ENCODE results near the gene ANTKMT. TPM values are rescaled to one million over a fixed set of nuclear protein-coding genes. Genes with fewer than 3 reads are reported as not detected.
A peak's percentile ranks its signal among the peaks of the same experiment; 100 is the strongest.

The ANTKMT gene
- total and polyA plus RNA-seq, 7 experiments from 2014 or later, result 11.9 to 26.8 (median 14.7) TPM

DNA sequence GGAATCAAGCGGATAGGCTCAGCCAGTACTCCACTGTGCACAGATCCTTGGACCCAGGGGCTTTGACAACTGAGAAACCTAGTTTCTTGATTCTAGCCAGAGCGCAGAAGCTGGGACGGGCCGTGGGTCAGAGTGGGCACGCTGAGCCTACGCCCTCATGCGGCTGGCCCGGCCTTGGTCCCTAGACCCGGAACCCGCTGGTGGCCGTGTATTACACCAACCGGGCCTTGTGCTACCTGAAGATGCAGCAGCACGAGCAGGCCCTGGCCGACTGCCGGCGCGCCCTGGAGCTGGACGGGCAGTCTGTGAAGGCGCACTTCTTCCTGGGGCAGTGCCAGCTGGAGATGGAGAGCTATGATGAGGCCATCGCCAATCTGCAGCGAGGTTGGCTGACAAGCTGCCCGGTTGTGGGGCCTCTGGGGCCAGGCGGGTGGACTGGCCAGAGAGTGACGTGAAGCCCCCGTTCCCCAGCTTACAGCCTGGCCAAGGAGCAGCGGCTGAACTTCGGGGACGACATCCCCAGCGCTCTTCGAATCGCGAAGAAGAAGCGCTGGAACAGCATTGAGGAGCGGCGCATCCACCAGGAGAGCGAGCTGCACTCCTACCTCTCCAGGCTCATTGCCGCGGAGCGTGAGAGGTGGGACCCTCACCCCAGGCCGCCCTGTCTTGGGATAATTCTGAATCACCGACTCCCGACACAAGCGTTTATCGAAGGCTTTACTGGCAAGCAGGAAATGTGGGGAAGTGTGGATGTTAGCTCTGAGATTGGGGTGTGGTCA, 39.8 kb upstream of the ANTKMT start:
- Histone ChIP-seq H3K36me3 (ENCODE audit: control insufficient read depth in 2 of 3, insufficient read depth in 3 of 3, low read length in 3 of 3) (peaks cover 0 to 30% (median 12%) of the 10 kb centered on the region in 3 experiments), H3K9me3 (ENCODE audit: control insufficient read depth in 2 of 3, low read length in 3 of 3) (no peaks in the 10 kb centered on the region), H3K4me3 (ENCODE audit: low read length) (peak overlapping the region; percentile 71), H3K27ac (ENCODE audit: low read depth, low read length) (peak overlapping the region; percentile 79), H3K4me1 (ENCODE audit: control insufficient read depth in 2 of 2, insufficient read depth in 2 of 2, low read length in 2 of 2) (peaks cover 9 to 27% of the 10 kb centered on the region in 2 donors), H3K27me3 (ENCODE audit: control insufficient read depth in 2 of 2, insufficient read depth in 2 of 2, low read length in 2 of 2) (no peaks in the 10 kb centered on the region)
- POLR2A ChIA-PET, result interaction anchor here (0.9 to 3.8 kb wide), 11 partner anchors 8 to 112 kb away, joined by 3 to 34 read pairs (median 4); partner anchors contain the start of genes MCRIP2, METRN, RHOT2 and WDR24
- Mint-ChIP-seq H3K4me3 (peak overlapping the region; percentile 64 to 84 (median 74)), H3K9me3 (no peaks in the 10 kb centered on the region), H3K27ac (peak overlapping the region in 5 of 9 donors; percentile 51 to 81 (median 66)), H3K36me3 (peaks cover 0 to 9% (median 0%) of the 10 kb centered on the region in 5 donors), H3K27me3 (no peaks in the 10 kb centered on the region), H3K4me1 (peaks cover 10 to 33% (median 18%) of the 10 kb centered on the region in 7 donors)
- DNase-seq (no peak), ATAC-seq (no peak)
- CTCF ChIA-PET, result no interaction called here
- intact Hi-C loops (cut with micrococcal nuclease), result loop anchor here (1.0 to 5.0 kb wide), 6 partner anchors 9 to 1284 kb away; partner anchors contain the start of genes FAM234A (in 1 of the 2), LMF1 (in 1 of the 2), RPS2 (in 1 of the 2) and UQCC4 (in 1 of the 2)

DNA sequence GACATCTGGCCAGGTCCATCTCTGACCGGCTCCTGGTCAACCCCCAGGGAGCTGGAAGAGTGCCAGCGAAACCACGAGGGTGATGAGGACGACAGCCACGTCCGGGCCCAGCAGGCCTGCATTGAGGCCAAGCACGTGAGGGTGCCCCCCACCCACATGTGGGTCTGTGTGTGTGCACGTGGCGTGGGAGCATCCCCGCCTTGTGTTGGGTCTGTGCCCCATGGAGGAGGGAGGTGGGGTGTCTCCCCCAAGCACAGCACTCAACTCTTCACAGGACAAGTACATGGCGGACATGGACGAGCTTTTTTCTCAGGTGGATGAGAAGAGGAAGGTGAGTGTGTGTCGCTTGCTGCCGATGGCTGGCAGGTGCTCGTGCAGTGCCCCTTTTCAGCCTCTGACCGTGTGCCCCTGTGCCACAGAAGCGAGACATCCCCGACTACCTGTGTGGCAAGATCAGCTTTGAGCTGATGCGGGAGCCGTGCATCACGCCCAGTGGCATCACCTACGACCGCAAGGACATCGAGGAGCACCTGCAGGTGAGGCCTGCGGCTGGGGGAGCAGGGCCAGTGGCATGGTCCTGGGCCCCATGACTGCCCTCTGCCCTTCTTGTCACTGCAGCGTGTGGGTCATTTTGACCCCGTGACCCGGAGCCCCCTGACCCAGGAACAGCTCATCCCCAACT, 39.1 kb upstream of the ANTKMT start:
- Mint-ChIP-seq H3K36me3 (peaks cover 0 to 9% (median 0%) of the 10 kb centered on the region in 5 donors), H3K4me3 (peak overlapping the region; percentile 68 to 87 (median 74)), H3K9me3 (no peaks in the 10 kb centered on the region), H3K27me3 (no peaks in the 10 kb centered on the region), H3K27ac (peak overlapping the region in 5 of 9 donors; percentile 55 to 81 (median 66)), H3K4me1 (peaks cover 10 to 31% (median 18%) of the 10 kb centered on the region in 7 donors)
- DNase-seq (no peak), ATAC-seq (no peak)
- ChIA-PET CTCF (no interaction called here), POLR2A (interaction anchor here (0.9 to 3.8 kb wide), 8 partner anchors 8 to 40 kb away, joined by 3 to 34 read pairs (median 7); partner anchors contain the start of genes MCRIP2, METRN, RHOT2 and WDR24)
- H3K36me3 ChIP-seq (ENCODE audit: control insufficient read depth in 2 of 3, insufficient read depth in 3 of 3, low read length in 3 of 3), result peaks cover 0 to 37% (median 12%) of the 10 kb centered on the region in 3 experiments
- peaks cover 9 to 27% of the 10 kb centered on the region in 2 donors for H3K4me1 ChIP-seq (ENCODE audit: control insufficient read depth in 2 of 2, insufficient read depth in 2 of 2, low read length in 2 of 2)
- intact Hi-C loops (cut with micrococcal nuclease), result loop anchor here (2.0 to 5.0 kb wide), 4 partner anchors 289 to 1283 kb away; partner anchors contain the start of genes FAM234A (in 1 of the 2), LMF1 (in 1 of the 2), RPS2 (in 1 of the 2) and UQCC4 (in 1 of the 2)
- H3K9me3 ChIP-seq (ENCODE audit: control insufficient read depth in 2 of 3, low read length in 3 of 3), result no peaks in the 10 kb centered on the region
- H3K4me3 ChIP-seq (ENCODE audit: low read length), result no peak overlapping the region
- peak overlapping the region; percentile 12 for H3K27ac ChIP-seq (ENCODE audit: low read depth, low read length)
- H3K27me3 ChIP-seq (ENCODE audit: control insufficient read depth in 2 of 2, insufficient read depth in 2 of 2, low read length in 2 of 2), result no peaks in the 10 kb centered on the region

DNA sequence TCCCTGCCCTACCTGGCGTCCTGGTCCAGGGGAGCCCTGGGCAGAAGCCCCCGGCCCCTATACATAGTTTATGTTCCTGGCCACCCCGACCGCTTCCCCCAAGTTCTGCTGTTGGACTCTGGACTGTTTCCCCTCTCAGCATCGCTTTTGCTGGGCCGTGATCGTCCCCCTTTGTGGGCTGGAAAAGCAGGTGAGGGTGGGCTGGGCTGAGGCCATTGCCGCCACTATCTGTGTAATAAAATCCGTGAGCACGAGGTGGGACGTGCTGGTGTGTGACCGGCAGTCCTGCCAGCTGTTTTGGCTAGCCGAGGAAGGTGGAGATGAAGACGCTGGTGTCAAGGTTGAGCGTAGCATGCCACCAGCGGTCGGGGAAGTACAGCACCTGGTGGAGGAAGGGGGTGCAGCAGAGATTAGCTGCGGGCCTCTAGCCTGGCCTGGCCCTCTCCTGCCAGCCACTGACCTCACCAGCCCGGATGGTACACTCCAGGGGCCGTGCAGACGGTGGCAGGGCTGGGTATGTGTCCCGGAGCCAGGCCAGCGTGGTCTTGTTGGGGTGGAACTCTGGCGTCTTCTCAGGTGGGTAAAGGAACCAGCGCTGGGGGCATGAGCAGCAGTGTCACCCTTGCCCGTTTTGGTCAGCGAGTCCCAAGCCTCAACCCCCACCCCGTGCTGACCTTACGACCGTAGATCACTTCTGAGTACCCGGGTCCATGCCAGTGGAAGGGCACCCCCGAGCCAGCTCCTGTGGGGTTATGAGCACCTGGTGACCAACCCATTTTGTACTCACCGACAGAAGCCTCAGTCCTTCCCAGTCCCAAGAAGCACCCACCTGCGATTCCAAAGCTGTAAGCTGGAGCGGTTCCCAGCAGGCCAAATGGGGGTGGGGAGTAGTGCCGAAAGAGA, 38.2 kb upstream of the ANTKMT start:
- intact Hi-C loops (cut with micrococcal nuclease), result loop anchor here in 1 of 2 donors (5.0 kb wide), 2 partner anchors 450 to 740 kb away; partner anchors contain the start of genes FAM234A and UQCC4

DNA sequence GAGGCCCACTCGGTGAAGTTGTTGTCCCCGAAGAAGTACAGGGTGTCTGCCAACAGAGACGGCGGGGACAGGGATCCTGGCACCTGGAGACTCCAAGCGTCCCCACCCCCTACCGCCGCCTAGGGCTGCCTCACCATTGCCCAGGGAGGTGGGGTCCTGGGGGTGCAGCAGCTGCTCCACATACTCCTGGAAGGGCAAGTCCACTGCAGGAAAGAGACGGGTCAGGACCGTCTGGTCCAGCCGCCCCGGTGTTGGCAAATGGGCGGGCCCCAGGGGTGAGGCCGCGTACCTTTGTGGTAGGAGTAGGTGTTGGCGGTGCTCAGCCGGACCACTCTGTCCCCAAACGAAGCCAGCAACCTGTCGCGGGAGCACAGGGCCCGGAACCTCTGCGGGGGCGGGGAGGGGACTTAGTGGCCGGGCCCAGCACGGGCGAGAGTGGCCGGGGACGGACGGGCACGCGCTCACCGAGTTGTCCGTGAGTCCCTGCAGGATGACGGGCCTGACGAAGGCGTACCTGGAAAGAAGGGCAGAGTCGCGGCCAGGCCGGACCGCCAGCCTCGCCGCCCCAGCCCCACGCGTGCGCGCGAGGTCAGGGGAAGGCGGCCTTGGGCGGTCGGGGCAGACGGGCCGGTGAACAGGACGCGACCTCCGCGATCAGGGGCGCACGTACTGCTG, 37.4 kb upstream of the ANTKMT start:
- POLR2A ChIA-PET, result interaction anchor here (0.6 to 3.8 kb wide), 9 partner anchors 8 to 709 kb away, joined by 3 to 24 read pairs (median 4); partner anchors contain the start of genes RAB40C, RHBDL1, RHOT2 and WDR90
- Histone ChIP-seq H3K27ac (ENCODE audit: low read depth, low read length) (peak overlapping the region; percentile 78), H3K36me3 (ENCODE audit: control insufficient read depth in 2 of 3, insufficient read depth in 3 of 3, low read length in 3 of 3) (peaks cover 0 to 49% (median 12%) of the 10 kb centered on the region in 3 experiments), H3K9me3 (ENCODE audit: control insufficient read depth in 2 of 3, low read length in 3 of 3) (no peaks in the 10 kb centered on the region), H3K27me3 (ENCODE audit: control insufficient read depth in 2 of 2, insufficient read depth in 2 of 2, low read length in 2 of 2) (no peaks in the 10 kb centered on the region), H3K4me1 (ENCODE audit: control insufficient read depth in 2 of 2, insufficient read depth in 2 of 2, low read length in 2 of 2) (peaks cover 9 to 29% of the 10 kb centered on the region in 2 donors), H3K4me3 (ENCODE audit: low read length) (peak overlapping the region; percentile 52)
- Mint-ChIP-seq H3K4me1 (peaks cover 10 to 29% (median 18%) of the 10 kb centered on the region in 7 donors), H3K36me3 (peaks cover 0 to 9% (median 0%) of the 10 kb centered on the region in 5 donors), H3K27ac (peak overlapping the region in 5 of 9 donors; percentile 38 to 75 (median 51)), H3K4me3 (peak overlapping the region; percentile 58 to 87 (median 73)), H3K9me3 (no peaks in the 10 kb centered on the region), H3K27me3 (no peaks in the 10 kb centered on the region)
- intact Hi-C loops (cut with micrococcal nuclease), result loop anchor here (1.0 to 5.0 kb wide), 9 partner anchors 12 to 739 kb away; partner anchors contain the start of genes METTL26 (in 2 of the 2), RHOT2 (in 2 of the 2), CIAO3 (in 1 of the 2) and FAM234A (in 1 of the 2)
- ATAC-seq, result no peak
- DNase-seq, result no peak
- CTCF ChIA-PET, result interaction anchor here (1.2 kb wide), 1 partner anchor 16 kb away, joined by 4 read pairs; no protein-coding TSS in a partner anchor

More for the DNA sequence above, 38.2 kb upstream of the ANTKMT start:
- H3K36me3 ChIP-seq (ENCODE audit: control insufficient read depth in 2 of 3, insufficient read depth in 3 of 3, low read length in 3 of 3), result peaks cover 0 to 45% (median 12%) of the 10 kb centered on the region in 3 experiments
- no peaks in the 10 kb centered on the region for H3K9me3 ChIP-seq (ENCODE audit: control insufficient read depth in 2 of 3, low read length in 3 of 3)
- no peak overlapping the region for H3K4me3 ChIP-seq (ENCODE audit: low read length)
- no peak for DNase-seq
- peak overlapping the region in 7 of 9 donors; percentile 38 to 76 (median 58) for H3K27ac Mint-ChIP-seq
- H3K27ac ChIP-seq (ENCODE audit: low read depth, low read length), result peak overlapping the region; percentile 78
- peaks cover 10 to 29% (median 18%) of the 10 kb centered on the region in 7 donors for H3K4me1 Mint-ChIP-seq
- no peak for ATAC-seq
- ChIA-PET CTCF (no interaction called here), POLR2A (interaction anchor here (0.6 to 3.8 kb wide), 4 partner anchors 7 to 710 kb away, joined by 7 to 34 read pairs (median 16); partner anchors contain the start of genes RHOT2 and WDR24)
- peaks cover 9 to 27% of the 10 kb centered on the region in 2 donors for H3K4me1 ChIP-seq (ENCODE audit: control insufficient read depth in 2 of 2, insufficient read depth in 2 of 2, low read length in 2 of 2)
- no peaks in the 10 kb centered on the region for H3K27me3 ChIP-seq (ENCODE audit: control insufficient read depth in 2 of 2, insufficient read depth in 2 of 2, low read length in 2 of 2)
- peak overlapping the region; percentile 68 to 87 (median 76) for H3K4me3 Mint-ChIP-seq
- H3K9me3 Mint-ChIP-seq, result no peaks in the 10 kb centered on the region
- peaks cover 0 to 9% (median 0%) of the 10 kb centered on the region in 5 donors for H3K36me3 Mint-ChIP-seq
- no peaks in the 10 kb centered on the region for H3K27me3 Mint-ChIP-seq

Data from naive thymus-derived CD4-positive, alpha-beta T cell (primary cell).